ENCODE data around the gene FAHD2B.
"Not testable (repeated sequence)": the region's sequence is repeated elsewhere in the genome, so short reads cannot be mapped to it uniquely, and the experiment has no call there.

FAHD2B gene

GRCh38 chr2:97094772-97095611 lies at the start of gene FAHD2B:
TSS of gene FAHD2B (minus strand) at chr2:97094882. CDS start at chr2:97091706, 3,176 bp downstream.
- in situ Hi-C loops (cut with MboI; ENCODE audit: low sequenced_read_pairs), result not testable (repeated sequence)

- in situ Hi-C loops (cut with MboI; ENCODE audit: low sequenced_read_pairs), result not testable (repeated sequence)
Observed at GRCh38 chr2:97144016-97144415, 49.3 kb upstream of the FAHD2B start.

- in situ Hi-C loops (cut with MboI; ENCODE audit: low sequenced_read_pairs), result not testable (repeated sequence)
Observed at GRCh38 chr2:97129090-97129489, 34.4 kb upstream of the FAHD2B start.

- in situ Hi-C loops (cut with MboI; ENCODE audit: low sequenced_read_pairs), result not testable (repeated sequence)
Observed at GRCh38 chr2:97113882-97114255, 19.2 kb upstream of the FAHD2B start.

- in situ Hi-C loops (cut with MboI; ENCODE audit: low sequenced_read_pairs), result not testable (repeated sequence)
Observed at GRCh38 chr2:97113050-97113881, 18.6 kb upstream of the FAHD2B start, which contains the start of gene ANKRD36. TSS of gene ANKRD36 (plus strand) at chr2:97113153. CDS start at chr2:97113740, 587 bp downstream.

- in situ Hi-C loops (cut with MboI; ENCODE audit: low sequenced_read_pairs), result not testable (repeated sequence)
Observed at GRCh38 chr2:97112320-97113049, 17.8 kb upstream of the FAHD2B start.

- in situ Hi-C loops (cut with MboI; ENCODE audit: low sequenced_read_pairs), result not testable (repeated sequence)
Observed at GRCh38 chr2:97111246-97111645, 16.6 kb upstream of the FAHD2B start.

GRCh38 chr2:97106878-97107277 lies 12.2 kb upstream of the FAHD2B start:
- in situ Hi-C loops (cut with MboI; ENCODE audit: low sequenced_read_pairs), result not testable (repeated sequence)

GRCh38 chr2:97098786-97099372 lies 4.2 kb upstream of the FAHD2B start:
- in situ Hi-C loops (cut with MboI; ENCODE audit: low sequenced_read_pairs), result not testable (repeated sequence)

GRCh38 chr2:97095661-97096060 lies 979 bp upstream of the FAHD2B start:
- in situ Hi-C loops (cut with MboI; ENCODE audit: low sequenced_read_pairs), result no loop called here

- in situ Hi-C loops (cut with MboI; ENCODE audit: low sequenced_read_pairs), result not testable (repeated sequence)
Observed at GRCh38 chr2:97093983-97094771, 505 bp downstream of the FAHD2B start.

- in situ Hi-C loops (cut with MboI; ENCODE audit: low sequenced_read_pairs), result not testable (repeated sequence)
Observed at GRCh38 chr2:97092946-97093345, 1.7 kb downstream of the FAHD2B start.

GRCh38 chr2:97088706-97089105 lies 6.0 kb downstream of the FAHD2B start:
- in situ Hi-C loops (cut with MboI; ENCODE audit: low sequenced_read_pairs), result not testable (repeated sequence)

- in situ Hi-C loops (cut with MboI; ENCODE audit: low sequenced_read_pairs), result not testable (repeated sequence)
Observed at GRCh38 chr2:97085093-97085492, 9.6 kb downstream of the FAHD2B start.

GRCh38 chr2:97083516-97083915 lies 11.2 kb downstream of the FAHD2B start:
- in situ Hi-C loops (cut with MboI; ENCODE audit: low sequenced_read_pairs), result not testable (repeated sequence)

- in situ Hi-C loops (cut with MboI; ENCODE audit: low sequenced_read_pairs), result not testable (repeated sequence)
Observed at GRCh38 chr2:97082206-97082605, 12.5 kb downstream of the FAHD2B start.

GRCh38 chr2:97080855-97081254 lies 13.8 kb downstream of the FAHD2B start:
- in situ Hi-C loops (cut with MboI; ENCODE audit: low sequenced_read_pairs), result not testable (repeated sequence)

- in situ Hi-C loops (cut with MboI; ENCODE audit: low sequenced_read_pairs), result not testable (repeated sequence)
Observed at GRCh38 chr2:97077213-97077612, 17.5 kb downstream of the FAHD2B start.

GRCh38 chr2:97070915-97071314 lies 23.8 kb downstream of the FAHD2B start:
- in situ Hi-C loops (cut with MboI; ENCODE audit: low sequenced_read_pairs), result not testable (repeated sequence)

- in situ Hi-C loops (cut with MboI; ENCODE audit: low sequenced_read_pairs), result not testable (repeated sequence)
Observed at GRCh38 chr2:97068722-97069121, 26.0 kb downstream of the FAHD2B start.
